Measurements from ENCODE around the gene MUCL1. TPM values are rescaled to one million over a fixed set of nuclear protein-coding genes. Genes with fewer than 3 reads are reported as not detected.

The MUCL1 gene
- total and polyA plus RNA-seq, 2 of the 13 experiments (the other 11 are each of a cell fraction or from before 2014, with no cell fraction given), result not detected

DNA sequence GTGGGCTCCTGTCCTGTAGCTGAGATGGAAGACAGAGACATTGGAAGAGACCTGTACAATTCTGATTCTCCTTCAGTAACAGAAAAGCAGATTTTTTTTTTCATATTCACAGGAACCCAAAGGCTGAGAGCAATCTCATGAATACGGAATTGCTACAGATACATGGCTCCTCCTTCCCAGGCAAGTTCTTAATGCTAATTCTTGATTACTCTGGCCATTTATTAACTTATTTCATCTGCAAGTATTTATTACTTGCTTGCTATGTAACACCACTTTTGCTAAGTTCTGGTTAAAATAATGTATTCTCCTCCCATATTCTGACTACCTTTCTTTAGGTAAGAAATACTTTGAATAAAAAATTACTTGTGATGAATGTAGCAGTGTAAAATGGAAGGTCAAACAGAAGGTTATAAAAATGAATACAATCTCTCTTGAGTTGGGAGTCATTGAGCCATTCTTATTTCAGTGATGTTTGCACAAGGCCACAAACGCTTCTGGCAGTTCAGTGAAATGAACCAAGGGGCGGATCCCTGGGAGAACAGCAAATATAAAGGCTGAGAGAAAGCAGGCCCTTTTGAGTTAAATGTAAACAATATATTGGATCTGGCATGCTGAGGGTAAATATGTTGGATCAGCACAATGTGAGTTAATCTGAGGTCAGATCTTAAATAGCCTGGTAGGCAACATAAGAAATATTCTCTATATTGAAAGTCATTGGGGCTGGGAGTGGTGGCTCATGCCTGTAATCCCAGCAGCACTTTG lies 37.6 kb downstream of the MUCL1 start:
- Histone ChIP-seq H2AFZ (ENCODE audit: low read length) (no peak overlapping the region), H4K20me1 (ENCODE audit: insufficient read depth, low read length) (peaks cover 5% of the 10 kb centered on the region; the same call in 1 of the 2 replicates), H3K27me3 (ENCODE audit: control insufficient read depth in 1 of 2, insufficient read depth in 2 of 2, low read length in 2 of 2) (peaks cover 0 to 54% of the 10 kb centered on the region in 2 experiments; a peak in 2 of 5 replicates), H3K79me2 (ENCODE audit: insufficient read depth, low read length) (no peaks in the 10 kb centered on the region), H3K36me3 (replicated peaks in 1 of 2; ENCODE audit: control insufficient read depth in 1 of 2, insufficient read depth in 2 of 2, low read length in 2 of 2) (no peaks in the 10 kb centered on the region), H3K9me3 (ENCODE audit: low read length) (no peaks in the 10 kb centered on the region), H3K4me2 (ENCODE audit: low read depth, low read length) (0 out of 2 replicates have a peak overlapping the region, but pooled peaks have one; percentile 1), H3K27ac (ENCODE audit: extremely low read length, insufficient read depth, low read length) (no peak overlapping the region), H3K9ac (ENCODE audit: insufficient read depth, low read depth, low read length) (no peak overlapping the region), H3K4me3 (replicated peaks in 1 of 3; ENCODE audit: insufficient read depth in 1 of 3, low read depth in 2 of 3, low read length in 3 of 3) (no peak overlapping the region), H3K4me1 (ENCODE audit: insufficient read depth, low read length) (peaks cover 13% of the 10 kb centered on the region)
- intact Hi-C loops (cut with micrococcal nuclease; ENCODE audit: unreplicated experiment) (no loop called here), in situ Hi-C loops (cut with HindIII; ENCODE audit: extremely low pct_ligation_motif_present, low pct_unique_long_range_greater_than_20kb) (no loop called here)
- DNase-seq (ENCODE audit: low spot score), result peak; percentile 89
- ATAC-seq, result peak; percentile 99
- peak; percentile 80 for FAIRE-seq
- ChIA-PET CTCF (ENCODE audit: low intra/inter-chr PET ratio, low total read pairs) (no interaction called here), POLR2A (no interaction called here)
- 3% methylated on average over 3 of the region's 3 CpGs for WGBS (ENCODE audit: low lambda C conversion rate)
- no TSS peak for BruUV-seq (replicated peaks)
- no peak for TF ChIP-seq SP2 (CRISPR knock-in tag; IDR thresholded peaks at IDR 0.05)
- TF ChIP-seq SRSF1 (optimal IDR thresholded peaks at IDR 0.05; ENCODE audit: low read depth, low read length), result no peak
- no peak for TF ChIP-seq MAFG (CRISPR knock-in tag; IDR thresholded peaks at IDR 0.05)
- no peak for TF ChIP-seq FOXK1 (CRISPR knock-in tag; IDR thresholded peaks at IDR 0.05; ENCODE audit: borderline replicate concordance, low read depth)
- TF ChIP-seq ZNF709 (CRISPR knock-in tag; IDR thresholded peaks at IDR 0.05), result no peak
- no peak for TF ChIP-seq BATF2 (CRISPR knock-in tag; IDR thresholded peaks at IDR 0.05)
- TF ChIP-seq TCF7 (IDR thresholded peaks at IDR 0.05; ENCODE audit: low read depth), result peak; percentile 68
- TF ChIP-seq RARA (CRISPR knock-in tag; IDR thresholded peaks at IDR 0.05), result peak; percentile 55
- no peak for TF ChIP-seq ZNF841 (CRISPR knock-in tag; IDR thresholded peaks at IDR 0.05; ENCODE audit: borderline replicate concordance)
- TF ChIP-seq HMGXB3 (CRISPR knock-in tag; IDR thresholded peaks at IDR 0.05; ENCODE audit: borderline replicate concordance), result no peak
- TF ChIP-seq NFKB2 (CRISPR knock-in tag; IDR thresholded peaks at IDR 0.05; ENCODE audit: borderline replicate concordance), result no peak
- peak; percentile 32; the same call in 1 of the 2 replicates for TF ChIP-seq SALL1 (CRISPR knock-in tag; IDR thresholded peaks at IDR 0.05)
- no peak for TF ChIP-seq CCAR2 (optimal IDR thresholded peaks at IDR 0.05; ENCODE audit: low read depth, low read length)
- TF ChIP-seq FOSL2 (CRISPR knock-in tag; IDR thresholded peaks at IDR 0.05), result 0 out of 2 replicates have a peak, but pooled peaks have one; percentile 28
- no peak for TF ChIP-seq CC2D1A (CRISPR knock-in tag; IDR thresholded peaks at IDR 0.05)
- TF ChIP-seq ZNF652 (CRISPR knock-in tag; IDR thresholded peaks at IDR 0.05; ENCODE audit: borderline replicate concordance, low read depth), result peak; percentile 90
- TF ChIP-seq ISL2 (CRISPR knock-in tag; IDR thresholded peaks at IDR 0.05), result peak; percentile 46; the same call in 1 of the 2 replicates
- TF ChIP-seq UBTF (CRISPR knock-in tag; IDR thresholded peaks at IDR 0.05), result no peak

Measured in HepG2 (cell line).